HCT116 (cell line): Measurements from ENCODE around the gene RNF121. TPM values are rescaled to one million over a fixed set of nuclear protein-coding genes. Genes with fewer than 3 reads are reported as not detected.

Experiments used
- ATAC-seq: fragments of 200-7000 bp; cut with Tn5 transposase; 2 replicates; pipeline ENCODE4 v1.9.1; 2020; ENCODE audit warnings: mild to moderate bottlenecking, moderate library complexity
- BruUV-seq: library from RNA; stranded (reverse); fragments of 400-500 nt; replicated peaks from 2 replicates; lab custom pipeline; 2021; lab: Mats Ljungman, UMichigan
- CTCF ChIA-PET: fragments of 300-600 bp; sonication (Branson Sonifier 250); formaldehyde crosslinking; loops from one replicate; lab custom pipeline; 2021; ENCODE audit warnings: antibody characterized with exemption; lab: Charles Lee
- POLR2A ChIA-PET: fragments of 300-600, 350-600 bp; sonication (Branson Sonifier 250); formaldehyde crosslinking; loops from one replicate; lab custom pipeline; 2021; ENCODE audit warnings: antibody characterized with exemption; lab: Charles Lee
- RAD21 ChIA-PET, 2 experiments: fragments of 300-600 bp; sonication (Branson Sonifier 250); formaldehyde crosslinking; loops; one replicate each; lab custom pipeline; 2023; ENCODE audit warnings: low total read pairs in 2 of 2; ENCODE audit not compliant: uncharacterized antibody in 2 of 2, unreplicated experiment in 2 of 2, low non-redundant PET in 1 of 2; lab: Charles Lee
- DNase-seq: peaks from one replicate; pipeline ENCODE4 v3.0.0-alpha.2; 2010; ENCODE audit warnings: low read depth, low spot score
- H2AFZ ChIP-seq: fragments of 200-600 bp; shearing (Covaris generic), sonication (generic); 2 replicates; pipeline ENCODE4 v1.6.1; 2017; ENCODE audit warnings: low read depth, mixed run types, mixed read lengths, antibody characterized with exemption, low read length; ENCODE audit not compliant: poor library complexity, severe bottlenecking
- H3K27ac ChIP-seq: 2 replicates; pipeline ENCODE4 v1.5.1; 2012; ENCODE audit warnings: low read depth, low read length
- H3K27me3 ChIP-seq: fragments of 200-600 bp; sonication (generic); 2 replicates; pipeline ENCODE4 v1.6.1; 2016; ENCODE audit warnings: mixed run types, low read length, mixed read lengths; ENCODE audit not compliant: insufficient read depth
- H3K36me3 ChIP-seq, 2 experiments: fragments of 200-500 bp in 1 of 2; fragments of 200-600 bp in 1 of 2; sonication (Bioruptor generic) in 1 of 2; sonication (generic) in 1 of 2; 2 replicates each; pipeline versions ENCODE4 v1.5.1 to v1.6.1; 2014 to 2016; ENCODE audit warnings: low read length in 2 of 2, inconsistent platforms in 1 of 2, mixed read lengths in 1 of 2, mixed run types in 1 of 2; ENCODE audit not compliant: insufficient read depth in 2 of 2, control insufficient read depth in 1 of 2
- H3K4me1 ChIP-seq, 2 experiments: fragments of 200-600 bp in 1 of 2; sonication (generic) in 1 of 2; 2 replicates each; pipeline versions ENCODE4 v1.5.1 to v1.6.1; 2012 to 2017; ENCODE audit warnings: low read length in 2 of 2, inconsistent platforms in 1 of 2, mild to moderate bottlenecking in 1 of 2, mixed read lengths in 1 of 2, mixed run types in 1 of 2, moderate library complexity in 1 of 2; ENCODE audit not compliant: insufficient read depth in 2 of 2, control insufficient read depth in 1 of 2
- H3K4me2 ChIP-seq: fragments of 200-600 bp; sonication (generic); 2 replicates; pipeline ENCODE4 v1.6.1; 2017; ENCODE audit warnings: mixed run types, low read length, mixed read lengths
- H3K4me3 ChIP-seq, 2 experiments: fragments of 200-600 bp in 1 of 2; sonication (generic) in 1 of 2; replicated peaks in 1 of 2; 2 replicates each; pipeline ENCODE4 v1.5.1; 2011 to 2016; ENCODE audit warnings: low read length in 2 of 2, control low read depth in 1 of 2, low read depth in 1 of 2, mild to moderate bottlenecking in 1 of 2, mixed read lengths in 1 of 2, mixed run types in 1 of 2
- H3K79me2 ChIP-seq: fragments of 200-600 bp; sonication (generic); 2 replicates; pipeline ENCODE4 v1.6.1; 2017; ENCODE audit warnings: mild to moderate bottlenecking, mixed run types, low read length, moderate library complexity, mixed read lengths; ENCODE audit not compliant: insufficient read depth
- H3K9ac ChIP-seq: fragments of 200-600 bp; sonication (generic); 2 replicates; pipeline ENCODE4 v1.6.1; 2016; ENCODE audit warnings: low read length, mixed read lengths
- H3K9me2 ChIP-seq: fragments of 200-600 bp; sonication (generic), shearing (Covaris generic); 2 replicates; pipeline ENCODE4 v1.6.1; 2017; ENCODE audit warnings: mixed run types, mild to moderate bottlenecking, moderate library complexity; ENCODE audit not compliant: insufficient read depth
- H3K9me3 ChIP-seq, 2 experiments: fragments of 200-500 bp in 1 of 2; fragments of 200-600 bp in 1 of 2; sonication (Bioruptor generic) in 1 of 2; sonication (generic) in 1 of 2; 2 replicates each; pipeline ENCODE4 v1.6.1; 2014 to 2017; ENCODE audit warnings: low read length in 2 of 2, mixed read lengths in 2 of 2, inconsistent platforms in 1 of 2, low read depth in 1 of 2, mild to moderate bottlenecking in 1 of 2, mixed run types in 1 of 2, moderate library complexity in 1 of 2; ENCODE audit not compliant: control insufficient read depth in 1 of 2, insufficient read depth in 1 of 2
- H4K20me1 ChIP-seq: fragments of 200-600 bp; sonication (generic), shearing (Covaris generic); 2 replicates; pipeline ENCODE4 v1.6.1; 2017; ENCODE audit warnings: mixed run types, mild to moderate bottlenecking, moderate library complexity; ENCODE audit not compliant: insufficient read depth
- CBX3 ChIP-seq: IDR thresholded peaks from 2 replicates; pipeline ENCODE4 v1.6.1; 2012; ENCODE audit warnings: low read depth
- POLR2A ChIP-seq: IDR thresholded peaks from 2 replicates; pipeline ENCODE4 v1.7.0; 2011; ENCODE audit warnings: borderline replicate concordance; ENCODE audit not compliant: insufficient read depth, insufficient read length; ENCODE audit errors: extremely low read depth
- POLR2AphosphoS5 ChIP-seq: IDR thresholded peaks from 2 replicates; pipeline ENCODE4 v1.6.1; 2011; ENCODE audit warnings: mild to moderate bottlenecking, low read depth, low read length, moderate library complexity
- RAD21 ChIP-seq: IDR thresholded peaks from 2 replicates; pipeline ENCODE4 v1.6.1; 2012; ENCODE audit warnings: low read depth, mild to moderate bottlenecking
- SIN3A ChIP-seq: IDR thresholded peaks from 2 replicates; pipeline ENCODE4 v1.6.1; 2012; ENCODE audit warnings: low read depth
- SP1 ChIP-seq: IDR thresholded peaks from 2 replicates; pipeline ENCODE4 v1.6.1; 2012; ENCODE audit warnings: low read depth
- TCF7L2 ChIP-seq: IDR thresholded peaks from 2 replicates; pipeline ENCODE4 v1.7.0; 2011; ENCODE audit warnings: borderline replicate concordance, inconsistent platforms; ENCODE audit not compliant: insufficient read depth, insufficient read length; ENCODE audit errors: extremely low read depth
- intact Hi-C: fragments of 100-400 bp; cut with micrococcal nuclease; formaldehyde crosslinking; loops from 2 replicates; pipeline ENCODE4 v1.10.0; 2022
- total RNA-seq: library from RNA; stranded (reverse); gene quantifications from one replicate; pipeline ENCODE4 v1.2.1, GENCODE V29; 2021; ENCODE audit not compliant: unreplicated experiment
- TF ChIP-seq, protein P1 (sequence below), 3 experiments: fragments of 200-600 bp in 1 of 3; sonication (generic) in 1 of 3; IDR thresholded peaks in 2 of 3; conservative IDR thresholded peaks in 1 of 3; 2 replicates each; pipeline ENCODE4 v1.5.1; 2012 to 2017; ENCODE audit warnings: low read depth in 2 of 3, low read length in 2 of 3, antibody characterized with exemption in 1 of 3, borderline replicate concordance in 1 of 3, control low read depth in 1 of 3, mild to moderate bottlenecking in 1 of 3, mixed read lengths in 1 of 3, mixed run types in 1 of 3, moderate library complexity in 1 of 3; ENCODE audit not compliant: insufficient read depth in 1 of 3
- TF ChIP-seq, protein P2 (sequence below): IDR thresholded peaks from 2 replicates; pipeline ENCODE4 v1.6.1; 2012
- TF ChIP-seq, protein P3 (sequence below): IDR thresholded peaks from 2 replicates; pipeline ENCODE4 v1.6.1; 2012

Gene RNF121
- total RNA-seq, 1 experiment from 2014 or later: 24.5 TPM

- TF ChIP-seq POLR2AphosphoS5: no peak
These were observed 94.5 kb downstream of the RNF121 start (continued) for GRCh38 chr11:72023335-72023734.

- Histone ChIP-seq H2AFZ (no peak overlapping the region), H4K20me1 (no peaks in the 10 kb centered on the region), H3K4me2 (no peak overlapping the region), H3K27ac (no peak overlapping the region), H3K9me2 (no peaks in the 10 kb centered on the region), H3K9me3 (no peaks in the 10 kb centered on the region), H3K4me3 (no peak overlapping the region), H3K27me3 (no peaks in the 10 kb centered on the region), H3K4me1 (peaks cover 0 to 5% of the 10 kb centered on the region in 2 experiments; a peak in 1 of 4 replicates), H3K36me3 (peaks cover 41 to 42% of the 10 kb centered on the region in 2 experiments), H3K9ac (no peak overlapping the region), H3K79me2 (peaks cover 24% of the 10 kb centered on the region; the same call in 1 of the 2 replicates)
- ATAC-seq (no peak), DNase-seq (no peak)
- no TSS peak for BruUV-seq
- CTCF ChIA-PET: interaction anchor here (0.6 to 3.7 kb wide), 23 partner anchors 9 to 407 kb away, joined by 3 to 67 read pairs (median 7); no protein-coding TSS in a partner anchor
- intact Hi-C loops: no loop called here
- POLR2A ChIA-PET: interaction anchor here (1.4 kb wide), 1 partner anchor 69 kb away, joined by 5 read pairs; no protein-coding TSS in a partner anchor
- TF ChIP-seq SP1 (no peak), SIN3A (no peak), CBX3 (no peak), POLR2A (no peak), TCF7L2 (no peak), RAD21 (no peak)
- TF ChIP-seq, protein P1, sequence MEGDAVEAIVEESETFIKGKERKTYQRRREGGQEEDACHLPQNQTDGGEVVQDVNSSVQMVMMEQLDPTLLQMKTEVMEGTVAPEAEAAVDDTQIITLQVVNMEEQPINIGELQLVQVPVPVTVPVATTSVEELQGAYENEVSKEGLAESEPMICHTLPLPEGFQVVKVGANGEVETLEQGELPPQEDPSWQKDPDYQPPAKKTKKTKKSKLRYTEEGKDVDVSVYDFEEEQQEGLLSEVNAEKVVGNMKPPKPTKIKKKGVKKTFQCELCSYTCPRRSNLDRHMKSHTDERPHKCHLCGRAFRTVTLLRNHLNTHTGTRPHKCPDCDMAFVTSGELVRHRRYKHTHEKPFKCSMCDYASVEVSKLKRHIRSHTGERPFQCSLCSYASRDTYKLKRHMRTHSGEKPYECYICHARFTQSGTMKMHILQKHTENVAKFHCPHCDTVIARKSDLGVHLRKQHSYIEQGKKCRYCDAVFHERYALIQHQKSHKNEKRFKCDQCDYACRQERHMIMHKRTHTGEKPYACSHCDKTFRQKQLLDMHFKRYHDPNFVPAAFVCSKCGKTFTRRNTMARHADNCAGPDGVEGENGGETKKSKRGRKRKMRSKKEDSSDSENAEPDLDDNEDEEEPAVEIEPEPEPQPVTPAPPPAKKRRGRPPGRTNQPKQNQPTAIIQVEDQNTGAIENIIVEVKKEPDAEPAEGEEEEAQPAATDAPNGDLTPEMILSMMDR (IDR thresholded peaks at IDR 0.05 in 2 of 3, conservative IDR thresholded peaks at IDR 0.05 in 1 of 3; ENCODE audit: borderline replicate concordance in 1 of 3, insufficient read depth in 1 of 3, low read depth in 2 of 3, low read length in 2 of 3): no peak
- TF ChIP-seq, protein P2, sequence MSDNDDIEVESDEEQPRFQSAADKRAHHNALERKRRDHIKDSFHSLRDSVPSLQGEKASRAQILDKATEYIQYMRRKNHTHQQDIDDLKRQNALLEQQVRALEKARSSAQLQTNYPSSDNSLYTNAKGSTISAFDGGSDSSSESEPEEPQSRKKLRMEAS: no peak
- TF ChIP-seq, protein P3, sequence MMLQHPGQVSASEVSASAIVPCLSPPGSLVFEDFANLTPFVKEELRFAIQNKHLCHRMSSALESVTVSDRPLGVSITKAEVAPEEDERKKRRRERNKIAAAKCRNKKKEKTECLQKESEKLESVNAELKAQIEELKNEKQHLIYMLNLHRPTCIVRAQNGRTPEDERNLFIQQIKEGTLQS: no peak
- RAD21 ChIA-PET: interaction anchor here (0.6 to 1.7 kb wide), 7 partner anchors 48 to 159 kb away, joined by 3 to 19 read pairs (median 5); no protein-coding TSS in a partner anchor
These were observed 95.4 kb downstream of the RNF121 start for GRCh38 chr11:72024069-72024754.
